HUES64 (cell line): ENCODE data around the gene MRPL45.

Experiments used
- H3K27ac ChIP-seq: 2 replicates; pipeline ENCODE4 v1.7.0; 2013; ENCODE audit warnings: low read depth, low read length, inconsistent platforms
- H3K27me3 ChIP-seq: 2 replicates; pipeline ENCODE4 v1.6.1; 2013; ENCODE audit warnings: mild to moderate bottlenecking, low read length; ENCODE audit not compliant: insufficient read depth
- H3K36me3 ChIP-seq: 2 replicates; pipeline ENCODE4 v1.6.1; 2013; ENCODE audit warnings: mild to moderate bottlenecking, low read length; ENCODE audit not compliant: insufficient read depth
- H3K4me1 ChIP-seq: 2 replicates; pipeline ENCODE4 v1.6.1; 2013; ENCODE audit warnings: mild to moderate bottlenecking, low read length, moderate library complexity; ENCODE audit not compliant: insufficient read depth
- H3K4me3 ChIP-seq: 2 replicates; pipeline ENCODE4 v1.5.1; 2013; ENCODE audit warnings: mild to moderate bottlenecking, low read length, moderate library complexity
- H3K9ac ChIP-seq: 2 replicates; pipeline ENCODE4 v1.6.1; 2013; ENCODE audit warnings: mild to moderate bottlenecking, low read depth, low read length
- H3K9me3 ChIP-seq: 2 replicates; pipeline ENCODE4 v1.6.1; 2013; ENCODE audit warnings: low read depth, low read length; ENCODE audit not compliant: insufficient read depth
- WGBS: fragments of 150-250, 120-280 bp; methylation state at CpG from one replicate; pipeline ENCODE4 v1.1.7; 2013; ENCODE audit warnings: missing lambda C conversion rate; 5-methylcytosine and 5-hydroxymethylcytosine counted together

The MRPL45 gene

DNA sequence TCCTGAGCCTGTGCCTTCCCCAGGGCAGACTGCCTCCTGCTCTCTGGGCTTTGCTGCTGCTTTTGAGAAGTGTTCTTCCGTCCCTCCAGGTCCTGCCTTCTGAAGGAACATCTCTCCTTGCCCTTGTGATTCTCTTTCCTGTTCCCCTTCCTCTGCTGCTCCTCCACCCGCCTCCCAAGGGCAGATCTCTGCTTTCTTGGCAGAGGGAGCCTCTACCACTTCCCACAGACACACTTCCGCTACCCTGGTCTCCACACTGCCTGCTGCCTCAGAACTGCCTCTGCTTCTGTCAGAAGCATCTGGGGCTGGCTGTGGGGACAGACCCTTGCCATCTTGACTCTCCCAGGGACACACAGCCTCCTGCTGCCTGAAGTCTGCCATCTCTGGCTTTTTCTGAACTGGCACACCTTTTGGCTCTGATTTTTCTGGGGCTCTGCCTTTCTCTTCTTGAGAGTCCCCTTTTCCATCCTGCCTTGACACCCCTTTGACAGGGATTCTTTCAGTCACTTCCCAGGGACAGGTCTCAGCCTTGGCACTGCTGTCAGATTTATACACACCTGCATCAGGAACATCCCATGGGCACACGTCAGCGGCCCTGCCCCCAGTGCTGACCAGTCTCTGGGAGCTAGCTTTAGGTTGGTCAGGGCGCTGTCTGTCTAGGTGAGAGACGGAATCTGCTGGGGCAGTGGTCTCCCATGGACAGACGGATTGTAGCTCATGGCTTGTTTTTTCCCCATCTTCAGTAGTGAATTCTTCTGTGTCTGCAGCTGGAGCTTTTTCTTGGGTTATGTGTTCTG lies 30.2 kb downstream of the MRPL45 start:
- H3K4me1 ChIP-seq, result peaks cover 19% of the 10 kb centered on the region
- peaks cover 19% of the 10 kb centered on the region for H3K36me3 ChIP-seq
- H3K9ac ChIP-seq, result no peak overlapping the region
- H3K9me3 ChIP-seq, result no peaks in the 10 kb centered on the region
- H3K4me3 ChIP-seq, result no peak overlapping the region
- H3K27ac ChIP-seq, result no peak overlapping the region
- no peaks in the 10 kb centered on the region for H3K27me3 ChIP-seq
- WGBS, result 92% methylated on average over 8 of the region's 8 CpGs

DNA sequence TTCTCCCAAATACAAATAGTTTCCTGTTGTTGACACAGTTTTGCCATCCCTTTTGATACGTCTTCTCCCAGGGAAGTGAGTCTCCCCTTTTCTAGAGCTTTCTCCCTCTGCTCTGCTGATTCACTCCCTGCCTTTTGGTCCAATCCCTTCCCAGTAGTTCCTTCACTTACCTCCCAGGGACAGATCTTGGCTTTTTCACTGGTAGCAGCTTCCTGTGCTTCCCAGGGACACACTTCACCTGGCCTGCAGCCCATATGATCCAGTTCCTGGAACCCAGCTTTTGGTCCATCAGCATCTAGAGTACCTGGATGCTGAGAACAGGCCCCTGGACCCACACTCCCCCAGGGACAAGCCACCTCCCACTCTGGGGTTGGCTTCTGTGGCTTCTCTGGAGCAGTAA lies 31.0 kb downstream of the MRPL45 start:
- Histone ChIP-seq H3K27ac (no peak overlapping the region), H3K4me1 (peaks cover 19% of the 10 kb centered on the region), H3K9me3 (no peaks in the 10 kb centered on the region), H3K4me3 (no peak overlapping the region), H3K27me3 (no peaks in the 10 kb centered on the region), H3K36me3 (peaks cover 13% of the 10 kb centered on the region), H3K9ac (no peak overlapping the region)
- WGBS, result 86% methylated on average over 1 of the region's 1 CpG

- no peak overlapping the region for H3K4me3 ChIP-seq
- WGBS, result 91% methylated on average over 7 of the region's 7 CpGs
- H3K36me3 ChIP-seq, result peaks cover 7% of the 10 kb centered on the region
- H3K27ac ChIP-seq, result no peak overlapping the region
- no peak overlapping the region for H3K9ac ChIP-seq
- peaks cover 19% of the 10 kb centered on the region for H3K4me1 ChIP-seq
- no peaks in the 10 kb centered on the region for H3K27me3 ChIP-seq
- H3K9me3 ChIP-seq, result no peaks in the 10 kb centered on the region
Observed at GRCh38 chr17:38328620-38329019, 31.7 kb downstream of the MRPL45 start.

- Histone ChIP-seq H3K36me3 (0 out of 2 replicates have a peak, but pooled peaks cover under 1% of the 10 kb centered on the region), H3K27me3 (no peaks in the 10 kb centered on the region), H3K9me3 (no peaks in the 10 kb centered on the region), H3K4me3 (no peak overlapping the region), H3K27ac (no peak overlapping the region), H3K4me1 (peaks cover 14% of the 10 kb centered on the region), H3K9ac (no peak overlapping the region)
- WGBS, result 87% methylated on average over 7 of the region's 7 CpGs
Observed at GRCh38 chr17:38329284-38329683, 32.3 kb downstream of the MRPL45 start.

DNA sequence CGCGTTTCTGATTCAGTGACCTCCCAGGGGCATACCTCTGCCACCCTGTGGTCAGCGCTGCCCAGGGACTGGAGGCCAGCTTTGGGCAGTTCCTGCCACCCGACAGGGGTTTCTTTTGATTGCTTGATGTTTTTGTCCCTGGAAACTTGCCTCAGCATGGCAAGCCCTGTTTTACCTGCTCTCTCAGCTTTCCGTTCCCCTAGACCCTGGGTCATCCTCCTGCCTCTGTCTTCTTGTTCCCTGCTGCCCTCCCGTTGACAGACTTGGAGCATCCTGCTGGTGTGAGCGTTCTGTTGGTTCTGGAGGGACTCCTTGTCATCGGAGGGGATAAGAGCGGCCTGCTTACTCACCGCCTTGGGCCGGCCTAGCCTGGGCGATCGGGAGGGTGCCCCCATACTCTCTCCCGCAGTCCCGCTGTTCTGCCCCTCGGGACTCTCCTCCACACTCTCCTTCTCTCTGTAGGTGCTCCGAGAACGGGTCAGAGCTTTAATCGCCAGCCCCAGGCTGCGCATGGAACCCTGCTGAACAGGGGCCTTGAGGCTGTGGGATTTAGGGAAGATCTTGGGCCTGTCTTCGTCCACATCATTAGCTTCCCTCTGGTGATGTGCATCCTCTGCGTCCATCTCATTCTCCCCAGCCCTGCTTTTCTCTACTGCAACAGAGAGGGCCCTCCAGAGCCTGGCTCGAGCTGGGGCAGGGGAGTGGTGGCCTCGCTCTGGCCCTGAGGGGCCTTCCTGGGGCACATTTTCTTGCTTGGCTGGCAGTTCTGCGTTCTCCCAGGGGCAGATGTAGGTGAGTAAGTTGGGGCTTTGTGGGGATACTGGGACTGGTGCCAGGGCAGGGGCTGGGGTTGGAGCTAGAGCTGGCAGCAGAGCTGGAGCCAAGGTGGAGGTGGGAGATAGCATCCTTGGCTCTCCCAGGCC lies 33.1 kb downstream of the MRPL45 start:
- no peaks in the 10 kb centered on the region for H3K27me3 ChIP-seq
- H3K9me3 ChIP-seq, result no peaks in the 10 kb centered on the region
- peaks cover 7% of the 10 kb centered on the region for H3K4me1 ChIP-seq
- WGBS, result 92% methylated on average over 25 of the region's 25 CpGs
- H3K9ac ChIP-seq, result no peak overlapping the region
- no peaks in the 10 kb centered on the region for H3K36me3 ChIP-seq
- no peak overlapping the region for H3K4me3 ChIP-seq
- no peak overlapping the region for H3K27ac ChIP-seq

DNA sequence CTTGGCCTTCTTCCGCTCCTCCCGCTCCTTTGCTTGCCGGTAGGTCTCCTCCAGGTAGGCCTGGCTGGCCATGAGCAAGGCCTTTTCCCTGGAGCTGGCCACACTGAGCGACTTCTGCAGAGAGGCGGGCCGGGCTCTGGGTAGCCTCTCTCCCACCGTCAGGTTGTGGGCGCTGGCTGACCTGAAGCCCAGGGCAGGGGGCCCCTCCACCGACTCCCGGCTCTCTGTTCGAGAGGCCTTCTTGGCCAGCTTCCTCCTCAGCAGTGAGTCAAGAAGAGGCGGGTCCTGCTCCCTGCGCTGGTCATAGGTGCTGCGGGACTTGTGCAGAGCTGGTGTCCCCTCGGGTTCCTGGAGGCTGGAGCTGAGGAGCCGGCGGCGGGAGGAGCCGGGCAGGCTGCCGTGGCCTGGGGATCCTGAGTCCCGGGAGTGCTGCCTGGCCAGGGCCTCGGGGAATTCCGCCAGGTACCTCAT lies 34.0 kb downstream of the MRPL45 start:
- no peak overlapping the region for H3K27ac ChIP-seq
- 91% methylated on average over 23 of the region's 23 CpGs for WGBS
- no peak overlapping the region for H3K4me3 ChIP-seq
- no peaks in the 10 kb centered on the region for H3K36me3 ChIP-seq
- no peak overlapping the region for H3K9ac ChIP-seq
- no peaks in the 10 kb centered on the region for H3K4me1 ChIP-seq
- no peaks in the 10 kb centered on the region for H3K27me3 ChIP-seq
- H3K9me3 ChIP-seq, result no peaks in the 10 kb centered on the region

- H3K4me1 ChIP-seq, result no peaks in the 10 kb centered on the region
- no peak overlapping the region for H3K27ac ChIP-seq
- H3K9ac ChIP-seq, result no peak overlapping the region
- H3K9me3 ChIP-seq, result no peaks in the 10 kb centered on the region
- no peaks in the 10 kb centered on the region for H3K36me3 ChIP-seq
- H3K4me3 ChIP-seq, result no peak overlapping the region
- WGBS, result 92% methylated on average over 7 of the region's 7 CpGs
- H3K27me3 ChIP-seq, result no peaks in the 10 kb centered on the region
Observed at GRCh38 chr17:38332735-38333134, 35.8 kb downstream of the MRPL45 start.

GRCh38 chr17:38333635-38334295 lies 36.8 kb downstream of the MRPL45 start:
- H3K27me3 ChIP-seq, result no peaks in the 10 kb centered on the region
- 46% methylated on average over 12 of the region's 12 CpGs for WGBS

DNA sequence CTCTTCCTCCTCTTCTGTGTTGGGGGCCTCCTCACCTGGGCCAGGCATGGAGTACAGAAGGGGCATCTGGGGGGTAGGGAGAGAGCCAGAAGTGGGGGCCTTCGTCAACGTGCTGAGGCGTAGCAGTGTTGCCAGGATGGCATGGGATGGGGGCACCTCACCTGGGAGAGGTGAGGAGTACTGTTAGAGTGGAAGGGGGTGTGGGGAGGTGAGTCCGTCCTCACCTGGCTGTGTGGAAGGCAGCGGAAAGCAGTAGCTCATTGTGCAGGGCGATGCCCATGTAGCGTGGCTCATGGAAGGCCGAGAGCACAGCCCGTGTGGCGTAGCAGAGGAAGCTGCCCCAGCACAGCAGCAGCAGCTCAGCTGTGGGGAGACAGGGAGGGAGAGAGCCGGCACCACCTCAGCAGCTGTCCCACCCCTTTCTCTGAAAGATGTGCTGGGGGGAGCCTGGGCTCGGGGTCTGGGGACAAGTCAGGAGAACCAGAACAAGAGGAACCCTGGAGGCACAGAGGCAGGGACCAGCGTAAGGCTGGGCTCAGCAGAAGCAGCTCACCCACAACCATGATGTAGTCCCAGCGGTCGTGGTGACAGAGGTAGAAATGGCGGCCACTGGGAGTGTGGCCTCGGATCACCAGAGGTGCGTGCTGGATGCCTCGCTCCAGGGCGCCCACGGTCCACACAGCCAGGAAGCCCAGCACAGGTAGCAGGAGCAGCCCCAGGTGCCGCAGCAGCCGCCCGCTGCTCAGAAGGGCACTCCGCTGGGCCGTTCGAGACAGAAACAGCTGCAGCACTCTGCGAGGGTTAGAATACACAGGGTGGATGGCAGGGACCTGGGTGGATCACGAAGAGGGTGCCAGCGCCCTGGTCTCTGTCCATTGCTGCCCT lies 37.8 kb downstream of the MRPL45 start:
- H3K4me1 ChIP-seq, result no peaks in the 10 kb centered on the region
- H3K36me3 ChIP-seq, result no peaks in the 10 kb centered on the region
- H3K27me3 ChIP-seq, result no peaks in the 10 kb centered on the region
- no peak overlapping the region for H3K27ac ChIP-seq
- H3K9me3 ChIP-seq, result no peaks in the 10 kb centered on the region
- H3K4me3 ChIP-seq, result no peak overlapping the region
- WGBS, result 92% methylated on average over 30 of the region's 30 CpGs
- H3K9ac ChIP-seq, result no peak overlapping the region

More at GRCh38 chr17:38333635-38334295, 36.8 kb downstream of the MRPL45 start:
- Histone ChIP-seq H3K36me3 (no peaks in the 10 kb centered on the region), H3K27ac (no peak overlapping the region), H3K4me3 (no peak overlapping the region), H3K9me3 (no peaks in the 10 kb centered on the region), H3K9ac (no peak overlapping the region; the same call in 1 of the 2 replicates), H3K4me1 (no peaks in the 10 kb centered on the region)

DNA sequence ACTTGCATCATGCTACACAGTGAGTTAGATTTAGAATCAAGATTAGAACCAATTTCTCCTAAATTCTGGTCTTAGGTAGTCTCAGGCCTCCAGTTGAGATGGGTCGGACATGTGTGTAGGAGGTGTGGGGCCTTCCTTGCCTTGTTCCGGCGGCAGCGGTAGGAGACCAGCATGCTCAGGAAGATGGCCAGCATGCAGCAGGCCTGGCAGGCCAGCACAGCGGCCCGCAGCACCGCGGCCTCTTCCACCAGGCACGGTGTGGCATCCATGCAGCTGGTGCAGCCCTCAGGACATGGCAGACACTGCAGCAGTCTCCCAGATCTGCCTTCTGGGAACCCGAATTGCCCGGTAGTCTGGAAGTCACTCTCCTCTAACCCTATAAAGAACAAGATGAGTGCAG lies 39.9 kb downstream of the MRPL45 start:
- H3K9me3 ChIP-seq, result no peaks in the 10 kb centered on the region
- 94% methylated on average over 11 of the region's 11 CpGs for WGBS
- H3K9ac ChIP-seq, result no peak overlapping the region
- no peak overlapping the region for H3K27ac ChIP-seq
- peaks cover 9% of the 10 kb centered on the region; the same call in 1 of the 2 replicates for H3K4me1 ChIP-seq
- H3K27me3 ChIP-seq, result no peaks in the 10 kb centered on the region
- H3K4me3 ChIP-seq, result no peak overlapping the region
- no peaks in the 10 kb centered on the region for H3K36me3 ChIP-seq
